ENCODE data around the gene LZTR1.

Gene LZTR1

GRCh38 chr22:20973634-20974286 is 8.3 kb upstream of the LZTR1 start:
- FAIRE-seq, result no peak
- no peak for DNase-seq (ENCODE audit: insufficient read length, low spot score)
- TF ChIP-seq SPI1 (IDR thresholded peaks at IDR 0.05; ENCODE audit: low read depth, low read length) (no peak), POLR2AphosphoS5 (IDR thresholded peaks at IDR 0.05; ENCODE audit: low read depth, low read length) (no peak), POLR2A (IDR thresholded peaks at IDR 0.05; ENCODE audit: low read depth, low read length) (no peak), TAF1 (IDR thresholded peaks at IDR 0.05; ENCODE audit: low read depth, low read length) (no peak), POU2F2 (IDR thresholded peaks at IDR 0.05; ENCODE audit: low read depth, low read length) (no peak), PAX5 (IDR thresholded peaks at IDR 0.05; ENCODE audit: insufficient read depth, low read length, severe bottlenecking) (no peak)

- TF ChIP-seq TAF1 (IDR thresholded peaks at IDR 0.05; ENCODE audit: low read depth, low read length) (no peak), POLR2AphosphoS5 (IDR thresholded peaks at IDR 0.05; ENCODE audit: low read depth, low read length) (no peak), SPI1 (IDR thresholded peaks at IDR 0.05; ENCODE audit: low read depth, low read length) (no peak), POLR2A (IDR thresholded peaks at IDR 0.05; ENCODE audit: low read depth, low read length) (no peak), POU2F2 (IDR thresholded peaks at IDR 0.05; ENCODE audit: low read depth, low read length) (no peak), PAX5 (IDR thresholded peaks at IDR 0.05; ENCODE audit: insufficient read depth, low read length, severe bottlenecking) (no peak)
- FAIRE-seq (no peak), DNase-seq (ENCODE audit: insufficient read length, low spot score) (no peak)
Measured at GRCh38 chr22:20974336-20974955, 7.7 kb upstream of the LZTR1 start.

DNA sequence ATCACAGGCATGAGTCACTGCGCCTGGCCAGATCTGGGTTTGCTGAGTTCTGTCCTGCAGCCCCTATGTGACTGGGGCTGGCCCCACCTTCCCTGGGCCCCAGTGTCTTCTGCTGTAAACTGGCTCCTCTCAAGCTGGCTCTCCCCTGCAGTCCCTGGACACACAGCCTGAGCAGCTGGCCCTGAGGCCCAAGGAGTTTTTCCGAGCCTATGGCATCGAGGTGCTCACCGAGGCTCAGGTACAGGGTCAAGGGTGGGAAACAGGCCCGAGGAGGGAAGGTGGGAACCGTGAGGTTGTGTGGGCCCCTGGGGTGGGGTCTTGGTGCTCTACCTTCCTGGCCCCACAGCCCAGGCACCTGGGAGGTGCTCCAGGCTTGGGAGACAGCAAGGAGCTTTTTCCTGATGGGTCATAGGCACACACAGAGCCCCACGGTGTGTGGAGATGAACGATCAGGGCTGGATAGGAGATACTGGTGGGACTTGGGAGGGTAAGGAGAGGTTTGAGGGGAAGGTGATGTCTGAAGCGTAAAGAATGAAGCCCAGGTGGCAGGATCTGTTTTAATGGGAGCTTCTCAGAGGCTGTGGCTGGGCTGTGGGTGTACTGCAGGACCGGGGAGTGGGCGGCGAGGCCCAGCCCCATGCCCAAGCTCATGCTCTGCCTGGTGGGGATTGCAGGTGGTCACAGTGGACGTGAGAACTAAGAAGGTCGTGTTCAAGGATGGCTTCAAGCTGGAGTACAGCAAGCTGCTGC is 6.4 kb upstream of the LZTR1 start:
- TF ChIP-seq SPI1 (IDR thresholded peaks at IDR 0.05; ENCODE audit: low read depth, low read length), result no peak
- no peak for TF ChIP-seq POU2F2 (IDR thresholded peaks at IDR 0.05; ENCODE audit: low read depth, low read length)
- TF ChIP-seq PAX5 (IDR thresholded peaks at IDR 0.05; ENCODE audit: insufficient read depth, low read length, severe bottlenecking), result no peak
- TF ChIP-seq TAF1 (IDR thresholded peaks at IDR 0.05; ENCODE audit: low read depth, low read length), result no peak
- no peak for TF ChIP-seq POLR2A (IDR thresholded peaks at IDR 0.05; ENCODE audit: low read depth, low read length)
- TF ChIP-seq POLR2AphosphoS5 (IDR thresholded peaks at IDR 0.05; ENCODE audit: low read depth, low read length), result no peak
- DNase-seq (ENCODE audit: insufficient read length, low spot score), result no peak
- FAIRE-seq, result no peak

DNA sequence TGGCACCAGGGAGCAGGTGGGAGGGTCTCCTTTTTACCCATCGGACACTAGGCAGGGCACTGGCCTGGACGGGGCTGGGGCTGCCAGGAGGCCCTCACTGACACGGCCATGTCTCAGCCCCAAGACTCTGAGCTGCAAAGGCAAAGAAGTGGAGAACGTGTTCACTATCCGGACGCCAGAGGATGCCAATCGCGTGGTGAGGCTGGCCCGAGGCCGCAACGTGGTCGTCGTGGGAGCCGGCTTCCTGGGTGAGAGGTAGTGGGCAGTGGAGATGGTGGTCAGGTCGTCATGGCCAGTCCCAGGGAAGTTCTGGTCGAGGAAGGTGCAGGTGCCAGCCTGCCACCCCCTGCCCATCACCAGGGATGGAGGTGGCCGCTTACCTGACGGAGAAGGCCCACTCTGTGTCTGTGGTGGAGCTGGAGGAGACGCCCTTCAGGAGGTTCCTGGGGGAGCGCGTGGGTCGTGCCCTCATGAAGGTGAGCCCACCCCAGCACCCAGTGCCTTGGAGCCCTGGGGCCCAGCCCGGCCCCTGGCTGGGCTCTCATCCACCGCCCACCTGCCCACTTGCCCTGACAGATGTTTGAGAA is 5.7 kb upstream of the LZTR1 start:
- no peak for TF ChIP-seq POLR2AphosphoS5 (IDR thresholded peaks at IDR 0.05; ENCODE audit: low read depth, low read length)
- FAIRE-seq (no peak), DNase-seq (ENCODE audit: insufficient read length, low spot score) (no peak)

GRCh38 chr22:20977019-20977418 is 5.1 kb upstream of the LZTR1 start:
- DNase-seq (ENCODE audit: insufficient read length, low spot score) (no peak), FAIRE-seq (no peak)
- no peak for TF ChIP-seq PAX5 (IDR thresholded peaks at IDR 0.05; ENCODE audit: insufficient read depth, low read length, severe bottlenecking)
- no peak for TF ChIP-seq TAF1 (IDR thresholded peaks at IDR 0.05; ENCODE audit: low read depth, low read length)
- TF ChIP-seq SPI1 (IDR thresholded peaks at IDR 0.05; ENCODE audit: low read depth, low read length), result no peak
- TF ChIP-seq POLR2AphosphoS5 (IDR thresholded peaks at IDR 0.05; ENCODE audit: low read depth, low read length), result no peak
- no peak for TF ChIP-seq POLR2A (IDR thresholded peaks at IDR 0.05; ENCODE audit: low read depth, low read length)
- no peak for TF ChIP-seq POU2F2 (IDR thresholded peaks at IDR 0.05; ENCODE audit: low read depth, low read length)

GRCh38 chr22:20977516-20978170 is 4.5 kb upstream of the LZTR1 start:
- DNase-seq (ENCODE audit: insufficient read length, low spot score) (no peak), FAIRE-seq (no peak)
- TF ChIP-seq POU2F2 (IDR thresholded peaks at IDR 0.05; ENCODE audit: low read depth, low read length) (no peak), TAF1 (IDR thresholded peaks at IDR 0.05; ENCODE audit: low read depth, low read length) (no peak), SPI1 (IDR thresholded peaks at IDR 0.05; ENCODE audit: low read depth, low read length) (no peak), POLR2A (IDR thresholded peaks at IDR 0.05; ENCODE audit: low read depth, low read length) (no peak), POLR2AphosphoS5 (IDR thresholded peaks at IDR 0.05; ENCODE audit: low read depth, low read length) (no peak), PAX5 (IDR thresholded peaks at IDR 0.05; ENCODE audit: insufficient read depth, low read length, severe bottlenecking) (no peak)

DNA sequence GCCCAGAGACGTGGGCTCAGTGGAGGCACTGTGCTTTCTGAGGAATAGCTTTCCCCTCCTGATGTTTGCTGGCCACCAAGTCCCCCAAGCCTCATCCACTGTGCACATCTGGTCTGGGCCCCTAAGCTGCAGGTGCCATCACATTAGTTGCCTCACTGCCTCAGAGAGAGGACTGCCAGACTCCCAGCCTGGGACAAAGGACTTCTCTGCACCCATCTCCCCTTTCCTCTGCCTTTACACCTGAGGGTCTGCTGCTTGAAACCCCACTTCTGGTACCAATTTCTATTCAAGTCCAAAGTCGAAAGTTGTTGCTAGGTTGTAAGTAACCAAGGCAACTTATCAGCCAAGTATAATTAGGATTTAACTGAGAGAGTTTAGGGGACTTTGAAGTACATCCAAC is 3.7 kb upstream of the LZTR1 start:
- FAIRE-seq, result no peak
- TF ChIP-seq TAF1 (IDR thresholded peaks at IDR 0.05; ENCODE audit: low read depth, low read length) (no peak), SPI1 (IDR thresholded peaks at IDR 0.05; ENCODE audit: low read depth, low read length) (no peak), POU2F2 (IDR thresholded peaks at IDR 0.05; ENCODE audit: low read depth, low read length) (no peak), POLR2A (IDR thresholded peaks at IDR 0.05; ENCODE audit: low read depth, low read length) (no peak), PAX5 (IDR thresholded peaks at IDR 0.05; ENCODE audit: insufficient read depth, low read length, severe bottlenecking) (no peak), POLR2AphosphoS5 (IDR thresholded peaks at IDR 0.05; ENCODE audit: low read depth, low read length) (no peak)
- DNase-seq (ENCODE audit: insufficient read length, low spot score), result no peak

GRCh38 chr22:20979243-20979809 is 2.8 kb upstream of the LZTR1 start:
- FAIRE-seq (peak; percentile 64), DNase-seq (ENCODE audit: insufficient read length, low spot score) (peak; percentile 67)
- TF ChIP-seq PAX5 (IDR thresholded peaks at IDR 0.05; ENCODE audit: insufficient read depth, low read length, severe bottlenecking) (no peak), POU2F2 (IDR thresholded peaks at IDR 0.05; ENCODE audit: low read depth, low read length) (no peak), POLR2A (IDR thresholded peaks at IDR 0.05; ENCODE audit: low read depth, low read length) (no peak), SPI1 (IDR thresholded peaks at IDR 0.05; ENCODE audit: low read depth, low read length) (no peak)

Measured in GM12891 (cell line).